IMR-90 (cell line): ENCODE measurements around the gene TVP23A. TPM values are rescaled to one million over a fixed set of nuclear protein-coding genes. Genes with fewer than 3 reads are reported as not detected.

Source experiments
- ATAC-seq: fragments of 200-7000 bp; cut with Tn5 transposase; 2 replicates; pipeline ENCODE4 v1.9.1; 2020; ENCODE audit warnings: low read depth, mild to moderate bottlenecking, moderate library complexity
- BruUV-seq: library from RNA; stranded (reverse); fragments of 400-500 nt; replicated peaks from 2 replicates; lab custom pipeline; 2021; lab: Mats Ljungman, UMichigan
- CTCF ChIA-PET: fragments of 300-600 bp; formaldehyde crosslinking; extraction: SDS; loops from one replicate; lab custom pipeline; 2021; ENCODE audit warnings: antibody characterized with exemption; lab: Yijun Ruan, JAX
- POLR2A ChIA-PET: fragments of 300-600 bp; sonication (Branson Sonifier 250); formaldehyde crosslinking; loops from one replicate; lab custom pipeline; 2022; ENCODE audit warnings: antibody characterized with exemption; ENCODE audit not compliant: unreplicated experiment; lab: Charles Lee
- DNase-seq: peaks from one replicate; pipeline ENCODE4 v3.0.0; 2013
- H2AFZ ChIP-seq: replicated peaks from 2 replicates; pipeline ENCODE3; 2013; ENCODE audit warnings: low read length, mild to moderate bottlenecking; ENCODE audit not compliant: poor library complexity
- H2AK5ac ChIP-seq: 2 replicates; pipeline ENCODE4 v1.6.1; 2013; ENCODE audit warnings: low read depth, low read length, inconsistent platforms
- H2AK9ac ChIP-seq: replicated peaks from 2 replicates; pipeline ENCODE3; 2013; ENCODE audit warnings: mild to moderate bottlenecking, low read depth, low read length, moderate library complexity; ENCODE audit not compliant: poor library complexity
- H2BK120ac ChIP-seq: 2 replicates; pipeline ENCODE4 v1.6.1; 2013; ENCODE audit warnings: low read depth, low read length, inconsistent platforms
- H2BK15ac ChIP-seq: 3 replicates; pipeline ENCODE4 v1.6.1; 2013; ENCODE audit warnings: low read depth, low read length, inconsistent platforms
- H2BK20ac ChIP-seq: 2 replicates; pipeline ENCODE4 v1.6.1; 2013; ENCODE audit warnings: low read depth, mild to moderate bottlenecking, inconsistent platforms, low read length, moderate library complexity
- H2BK5ac ChIP-seq: 2 replicates; pipeline ENCODE4 v1.6.1; 2013; ENCODE audit warnings: mild to moderate bottlenecking, low read depth, low read length, inconsistent platforms; ENCODE audit not compliant: poor library complexity, severe bottlenecking
- H3K14ac ChIP-seq: replicated peaks from 2 replicates; pipeline ENCODE4 v1.6.1; 2013; ENCODE audit warnings: low read depth, low read length, inconsistent platforms
- H3K18ac ChIP-seq: 2 replicates; pipeline ENCODE4 v1.6.1; 2013; ENCODE audit warnings: low read depth, low read length, control low read depth
- H3K23ac ChIP-seq: 2 replicates; pipeline ENCODE4 v1.6.1; 2013; ENCODE audit warnings: low read depth, low read length, inconsistent platforms
- H3K27ac ChIP-seq: 2 replicates; pipeline ENCODE4 v1.5.1; 2013; ENCODE audit warnings: mild to moderate bottlenecking, control low read depth, low read length; ENCODE audit not compliant: insufficient read depth
- H3K27me3 ChIP-seq: 2 replicates; pipeline ENCODE4 v1.6.1; 2013; ENCODE audit warnings: low read length; ENCODE audit not compliant: control insufficient read depth, insufficient read depth
- H3K36me3 ChIP-seq: 2 replicates; pipeline ENCODE4 v1.6.1; 2013; ENCODE audit warnings: low read length, mixed read lengths; ENCODE audit not compliant: control insufficient read depth, insufficient read depth
- H3K4ac ChIP-seq: 2 replicates; pipeline ENCODE4 v1.6.1; 2013; ENCODE audit warnings: low read depth, low read length, inconsistent platforms
- H3K4me1 ChIP-seq: 2 replicates; pipeline ENCODE4 v1.6.1; 2013; ENCODE audit warnings: low read length, mixed read lengths; ENCODE audit not compliant: control insufficient read depth, insufficient read depth
- H3K4me2 ChIP-seq: 2 replicates; pipeline ENCODE4 v1.6.1; 2013; ENCODE audit warnings: low read depth, mild to moderate bottlenecking, control low read depth, low read length, moderate library complexity
- H3K4me3 ChIP-seq: 2 replicates; pipeline ENCODE4 v1.5.1; 2013; ENCODE audit warnings: low read depth, mild to moderate bottlenecking, control low read depth, low read length, moderate library complexity; ENCODE audit not compliant: insufficient read depth
- H3K56ac ChIP-seq: 2 replicates; pipeline ENCODE4 v1.6.1; 2013; ENCODE audit warnings: low read length, inconsistent platforms; ENCODE audit not compliant: insufficient read depth; ENCODE audit errors: extremely low read depth
- H3K79me1 ChIP-seq, 2 experiments: 2 replicates each; pipeline ENCODE4 v1.6.1; 2013; ENCODE audit warnings: low read length in 2 of 2, inconsistent platforms in 1 of 2, low read depth in 1 of 2
- H3K9ac ChIP-seq: 2 replicates; pipeline ENCODE4 v1.6.1; 2013; ENCODE audit warnings: low read depth, low read length, control low read depth
- H3K9me1 ChIP-seq: 2 replicates; pipeline ENCODE4 v1.6.1; 2013; ENCODE audit warnings: low read length, inconsistent platforms; ENCODE audit not compliant: insufficient read depth
- H3K9me3 ChIP-seq: 2 replicates; pipeline ENCODE4 v1.6.1; 2013; ENCODE audit warnings: low read length; ENCODE audit not compliant: control insufficient read depth, insufficient read depth
- H4K20me1 ChIP-seq: 2 replicates; pipeline ENCODE4 v1.6.1; 2013; ENCODE audit warnings: low read length, inconsistent platforms; ENCODE audit not compliant: insufficient read depth
- H4K5ac ChIP-seq: 2 replicates; pipeline ENCODE4 v1.6.1; 2013; ENCODE audit warnings: mild to moderate bottlenecking, low read depth, low read length, control low read depth
- H4K8ac ChIP-seq, 2 experiments: 2 replicates each; pipeline ENCODE4 v1.6.1; 2013; ENCODE audit warnings: low read depth in 2 of 2, low read length in 2 of 2, control low read depth in 1 of 2, inconsistent platforms in 1 of 2
- H4K91ac ChIP-seq: 2 replicates; pipeline ENCODE4 v1.6.1; 2013; ENCODE audit warnings: low read depth, low read length, inconsistent platforms; ENCODE audit not compliant: insufficient read depth
- CEBPB ChIP-seq: IDR thresholded peaks from 2 replicates; pipeline ENCODE4 v1.6.1; 2012; ENCODE audit warnings: low read depth, low read length, improper control_type of control experiment
- ELK1 ChIP-seq: fragments of 150-350 bp; IDR thresholded peaks from 2 replicates; pipeline ENCODE4 v1.6.1; 2016; ENCODE audit warnings: low read depth, mild to moderate bottlenecking, low read length, moderate library complexity, borderline replicate concordance
- MXI1 ChIP-seq: IDR thresholded peaks from 2 replicates; pipeline ENCODE4 v1.6.1; 2012; ENCODE audit warnings: low read depth, mild to moderate bottlenecking, low read length, moderate library complexity, borderline replicate concordance
- RAD21 ChIP-seq: IDR thresholded peaks from 2 replicates; pipeline ENCODE4 v1.6.1; 2012; ENCODE audit warnings: low read length, improper control_type of control experiment
- RFX5 ChIP-seq: IDR thresholded peaks from 2 replicates; pipeline ENCODE4 v1.8.0; 2012; ENCODE audit warnings: low read depth, mild to moderate bottlenecking, low read length, moderate library complexity
- whole genome bisulfite sequencing, 2 experiments: methylation state at CpG; one replicate each; pipeline versions ENCODE4 v1.1.5 to v1.1.7; 2013; ENCODE audit warnings: missing lambda C conversion rate in 2 of 2; ENCODE audit not compliant: insufficient read length in 1 of 2; ENCODE audit errors: extremely low coverage in 2 of 2; 5-methylcytosine and 5-hydroxymethylcytosine counted together
- dilution Hi-C: fragments of 300-500 bp; cut with HindIII; formaldehyde crosslinking; loops from one replicate; pipeline ENCODE4 v1.14.3; 2018; ENCODE audit warnings: low sequenced_read_pairs; ENCODE audit not compliant: unreplicated experiment
- in situ Hi-C: fragments of 300-500 bp; cut with MboI; formaldehyde crosslinking; loops from 3 replicates; pipeline ENCODE4 v1.14.3; 2019; ENCODE audit warnings: low sequenced_read_pairs, inconsistent platforms, mixed read lengths
- intact Hi-C: fragments of 100-400 bp; cut with micrococcal nuclease; formaldehyde crosslinking; loops from 2 replicates; pipeline ENCODE4 v1.10.0; 2022
- polyA plus RNA-seq, 3 experiments: library from polyadenylated mRNA; depleted of rRNA; stranded (reverse); fragments of >200 nt; gene quantifications; 2 replicates each; pipeline ENCODE4 v1.2.3, GENCODE V29; 2012; ENCODE audit warnings: low replicate concordance in 1 of 3
- total RNA-seq: library from RNA; depleted of rRNA; stranded (reverse); fragments of >200 nt; gene quantifications from 2 replicates; pipeline ENCODE4 v1.2.3, GENCODE V29; 2012
- TF ChIP-seq, protein P1 (sequence below): fragments of 150-350 bp; IDR thresholded peaks from 2 replicates; pipeline ENCODE4 v1.6.1; 2017; ENCODE audit warnings: mild to moderate bottlenecking, antibody characterized with exemption, low read length, low read depth

The TVP23A gene
- total and polyA plus RNA-seq, 2 of the 4 experiments (the other 2 are of a cell fraction) = not detected

GRCh38 chr16:10813099-10813455 lies 5.5 kb downstream of the TVP23A start:
- no peak overlapping the region for H3K18ac ChIP-seq
- no peaks in the 10 kb centered on the region for H4K20me1 ChIP-seq
- in situ Hi-C loops (no loop called here), dilution Hi-C loops (no loop called here), intact Hi-C loops (no loop called here)
- H4K91ac ChIP-seq = no peak overlapping the region
- H4K5ac ChIP-seq = no peak overlapping the region
- H2AK5ac ChIP-seq = no peak overlapping the region
- H3K4me3 ChIP-seq = no peak overlapping the region
- H2AK9ac ChIP-seq = no peak overlapping the region
- TF ChIP-seq, protein P1, sequence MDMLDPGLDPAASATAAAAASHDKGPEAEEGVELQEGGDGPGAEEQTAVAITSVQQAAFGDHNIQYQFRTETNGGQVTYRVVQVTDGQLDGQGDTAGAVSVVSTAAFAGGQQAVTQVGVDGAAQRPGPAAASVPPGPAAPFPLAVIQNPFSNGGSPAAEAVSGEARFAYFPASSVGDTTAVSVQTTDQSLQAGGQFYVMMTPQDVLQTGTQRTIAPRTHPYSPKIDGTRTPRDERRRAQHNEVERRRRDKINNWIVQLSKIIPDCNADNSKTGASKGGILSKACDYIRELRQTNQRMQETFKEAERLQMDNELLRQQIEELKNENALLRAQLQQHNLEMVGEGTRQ = no peak
- TF ChIP-seq ELK1 = no peak
- no peak for TF ChIP-seq CEBPB
- TF ChIP-seq RFX5 = no peak
- TF ChIP-seq MXI1 = no peak
- TF ChIP-seq RAD21 = no peak
- CTCF ChIA-PET = no interaction called here
- BruUV-seq = no TSS peak
- no peaks in the 10 kb centered on the region for H3K9me1 ChIP-seq
- no peak overlapping the region for H2BK5ac ChIP-seq
- H3K27ac ChIP-seq = no peak overlapping the region
- H3K4me2 ChIP-seq = no peak overlapping the region
- H3K14ac ChIP-seq = no peak overlapping the region
- H3K36me3 ChIP-seq = no peaks in the 10 kb centered on the region
- H2BK20ac ChIP-seq = no peak overlapping the region
- peaks cover 13% of the 10 kb centered on the region for H3K27me3 ChIP-seq
- H2BK120ac ChIP-seq = no peak overlapping the region
- POLR2A ChIA-PET = no interaction called here
- H2AFZ ChIP-seq = no peak overlapping the region
- DNase-seq (no peak), ATAC-seq (no peak)
- H3K56ac ChIP-seq = no peak overlapping the region
- no CpG with 5 or more reads among the region's 4 CpGs for WGBS, 2 experiments
- no peaks in the 10 kb centered on the region for H3K79me1 ChIP-seq
- no peak overlapping the region for H3K23ac ChIP-seq
- no peak overlapping the region for H3K4ac ChIP-seq
- no peaks in the 10 kb centered on the region for H3K9me3 ChIP-seq
- no peak overlapping the region for H2BK15ac ChIP-seq
- H4K8ac ChIP-seq = no peak overlapping the region
- H3K9ac ChIP-seq = no peak overlapping the region
- H3K4me1 ChIP-seq = no peaks in the 10 kb centered on the region
